ENCODE measurements around the gene PDGFD. TPM values are rescaled to one million over a fixed set of nuclear protein-coding genes. Genes with fewer than 3 reads are reported as not detected.

The PDGFD gene
- total and polyA plus RNA-seq, 2 experiments from 2014 or later = 1.9 to 4.5 TPM

GRCh38 chr11:103939694-103940093 lies 224.3 kb downstream of the PDGFD start (continued):
- no peak for TF ChIP-seq ZNF114 (CRISPR knock-in tag; IDR thresholded peaks at IDR 0.05)
- TF ChIP-seq ZNF462 (CRISPR knock-in tag; IDR thresholded peaks at IDR 0.05) = no peak
- TF ChIP-seq ETS1 (IDR thresholded peaks at IDR 0.05) = no peak

GRCh38 chr11:103936059-103936458 lies 227.9 kb downstream of the PDGFD start:
- Histone ChIP-seq H2AFZ (no peak overlapping the region), H3K79me2 (replicated peaks; ENCODE audit: insufficient read depth) (no peaks in the 10 kb centered on the region), H4K20me1 (replicated peaks; ENCODE audit: insufficient read depth) (no peaks in the 10 kb centered on the region), H3F3A (replicated peaks; ENCODE audit: low read depth) (no peaks in the 10 kb centered on the region), H3K27me3 (ENCODE audit: insufficient read depth) (no peaks in the 10 kb centered on the region), H3K36me3 (ENCODE audit: insufficient read depth) (no peaks in the 10 kb centered on the region), H3K4me3 (no peak overlapping the region), H3K4me1 (ENCODE audit: insufficient read depth) (peaks cover 6% of the 10 kb centered on the region; the same call in 1 of the 2 replicates), H3K9me2 (ENCODE audit: insufficient read depth) (no peaks in the 10 kb centered on the region; the same call in 1 of the 2 replicates), H3K4me2 (no peak overlapping the region), H3K27ac (ENCODE audit: low read depth) (no peak overlapping the region)
- Mint-ChIP-seq H3K27me3 (ENCODE audit: insufficient read depth, low read depth, poor library complexity) (no peaks in the 10 kb centered on the region), H3K36me3 (ENCODE audit: low read depth) (no peaks in the 10 kb centered on the region), H3K9me3 (peaks cover 2% of the 10 kb centered on the region; the same call in 1 of the 3 replicates), H3K4me1 (peaks cover 9% of the 10 kb centered on the region; the same call in 2 of the 3 replicates), H3K4me3 (no peak overlapping the region), H3K27ac (no peak overlapping the region)
- no peak for DNase-seq (ENCODE audit: low spot score)
- ATAC-seq = no peak
- no peak for TF ChIP-seq STAT1 (IDR thresholded peaks at IDR 0.05; ENCODE audit: unreplicated experiment)
- TF ChIP-seq EZH2phosphoT487 (IDR thresholded peaks at IDR 0.05; ENCODE audit: unreplicated experiment) = no peak
- TF ChIP-seq CTCF (conservative IDR thresholded peaks at IDR 0.05; ENCODE audit: low read depth in 2 of 2) = no peak
- no peak for TF ChIP-seq ZNF462 (CRISPR knock-in tag; IDR thresholded peaks at IDR 0.05)
- TF ChIP-seq ZNF114 (CRISPR knock-in tag; IDR thresholded peaks at IDR 0.05) = no peak
